Mesendoderm (in vitro differentiated cells): ENCODE data around the gene RRM1.

Experiments used
- DNase-seq: peaks from one replicate; pipeline ENCODE4 v3.0.0; 2013
- H2AK5ac ChIP-seq: 2 replicates; pipeline ENCODE4 v1.6.1; 2013; ENCODE audit warnings: low read length, inconsistent platforms
- H2BK120ac ChIP-seq: 2 replicates; pipeline ENCODE4 v1.6.1; 2013; ENCODE audit warnings: low read depth, mild to moderate bottlenecking, low read length, moderate library complexity, mixed read lengths
- H2BK15ac ChIP-seq: replicated peaks from 2 replicates; pipeline ENCODE4 v1.6.1; 2013; ENCODE audit warnings: low read depth, mild to moderate bottlenecking, moderate library complexity
- H2BK5ac ChIP-seq: 2 replicates; pipeline ENCODE4 v1.6.1; 2013; ENCODE audit warnings: low read length, inconsistent platforms
- H3K18ac ChIP-seq: 2 replicates; pipeline ENCODE4 v1.6.1; 2013; ENCODE audit warnings: mild to moderate bottlenecking, low read length, mixed read lengths
- H3K23ac ChIP-seq: one replicate; pipeline ENCODE4 v1.6.1; 2013; ENCODE audit warnings: low read length
- H3K27ac ChIP-seq: 2 replicates; pipeline ENCODE4 v1.5.1; 2013; ENCODE audit warnings: low read depth, mild to moderate bottlenecking, inconsistent platforms, low read length, moderate library complexity
- H3K27me3 ChIP-seq: 2 replicates; pipeline ENCODE4 v1.6.1; 2013; ENCODE audit warnings: low read length, control low read depth, mild to moderate bottlenecking, inconsistent platforms; ENCODE audit not compliant: insufficient read depth, poor library complexity
- H3K36me3 ChIP-seq: 2 replicates; pipeline ENCODE4 v1.6.1; 2013; ENCODE audit warnings: low read length, inconsistent platforms; ENCODE audit not compliant: control insufficient read depth, insufficient read depth
- H3K4ac ChIP-seq: one replicate; pipeline ENCODE4 v1.6.1; 2013; ENCODE audit warnings: low read depth, mild to moderate bottlenecking, low read length, moderate library complexity
- H3K4me1 ChIP-seq: 2 replicates; pipeline ENCODE4 v1.6.1; 2013; ENCODE audit warnings: low read depth, low read length, inconsistent platforms; ENCODE audit not compliant: control insufficient read depth
- H3K4me2 ChIP-seq: 2 replicates; pipeline ENCODE4 v1.6.1; 2013; ENCODE audit warnings: low read length
- H3K4me3 ChIP-seq: 2 replicates; pipeline ENCODE4 v1.5.1; 2013; ENCODE audit warnings: mild to moderate bottlenecking, low read length
- H3K56ac ChIP-seq: one replicate; pipeline ENCODE4 v1.6.1; 2013; ENCODE audit warnings: low read length
- H3K79me1 ChIP-seq: 2 replicates; pipeline ENCODE4 v1.6.1; 2013; ENCODE audit warnings: low read length, inconsistent platforms
- H3K79me2 ChIP-seq: 2 replicates; pipeline ENCODE4 v1.6.1; 2013; ENCODE audit warnings: mild to moderate bottlenecking, low read length; ENCODE audit not compliant: control insufficient read depth, insufficient read depth
- H3K9ac ChIP-seq: 2 replicates; pipeline ENCODE4 v1.6.1; 2013; ENCODE audit warnings: low read length, inconsistent platforms
- H4K5ac ChIP-seq: one replicate; pipeline ENCODE4 v1.6.1; 2013; ENCODE audit warnings: low read length
- H4K8ac ChIP-seq: one replicate; pipeline ENCODE4 v1.6.1; 2013; ENCODE audit warnings: low read depth, mild to moderate bottlenecking, control low read depth, low read length, moderate library complexity
- WGBS: extraction: QIAGEN DNeasy Blood & Tissue Kit; methylation state at CpG from one replicate; pipeline ENCODE4 v1.1.7; 2013; ENCODE audit warnings: low lambda C conversion rate, missing lambda C conversion rate; ENCODE audit not compliant: insufficient coverage; ENCODE audit errors: extremely low coverage; 5-methylcytosine and 5-hydroxymethylcytosine counted together

The RRM1 gene

DNA sequence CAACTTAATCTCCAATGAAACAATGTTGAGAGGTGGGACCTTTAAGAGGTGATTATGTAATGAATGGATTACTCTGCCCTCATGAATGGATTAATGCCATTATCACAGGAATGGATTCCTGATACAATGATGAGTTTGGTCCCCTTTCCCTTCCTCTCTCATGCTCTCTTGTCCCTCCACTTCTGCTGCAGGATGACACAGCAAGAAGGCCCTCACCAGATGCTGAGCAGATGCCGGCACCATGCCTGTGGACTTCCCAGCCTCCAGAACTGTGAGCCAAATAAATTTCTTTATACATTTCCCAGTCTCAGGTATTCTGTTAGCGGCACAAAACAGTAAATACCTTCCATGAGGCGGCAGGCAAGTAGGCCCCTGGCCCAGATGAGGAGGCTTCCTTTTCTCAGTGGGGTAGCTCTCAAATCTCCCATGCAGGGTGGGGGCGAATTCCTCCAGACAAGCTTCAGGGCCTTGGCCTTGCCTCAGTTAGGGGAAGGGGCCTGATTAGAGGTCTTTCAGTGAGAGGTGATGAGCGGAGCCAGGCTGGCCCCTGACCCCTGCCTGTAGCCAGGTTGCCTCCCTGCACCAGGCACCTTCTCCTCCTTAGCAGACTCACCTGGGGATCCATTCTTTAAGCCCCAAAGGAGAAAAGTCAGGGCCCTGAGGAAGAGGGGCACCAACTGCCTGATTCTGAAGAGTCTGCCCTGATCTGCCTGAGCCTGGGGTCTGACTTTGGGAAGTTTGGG lies 86.0 kb downstream of the RRM1 start:
- no peak for DNase-seq
- Histone ChIP-seq H3K79me2 (no peaks in the 10 kb centered on the region), H2AK5ac (no peak overlapping the region), H3K27ac (no peak overlapping the region), H2BK5ac (no peak overlapping the region), H3K4me3 (no peak overlapping the region), H4K8ac (no peak overlapping the region), H3K23ac (no peak overlapping the region), H3K79me1 (no peaks in the 10 kb centered on the region), H3K27me3 (no peaks in the 10 kb centered on the region), H3K4me1 (no peaks in the 10 kb centered on the region), H2BK120ac (no peak overlapping the region), H3K36me3 (no peaks in the 10 kb centered on the region), H4K5ac (no peak overlapping the region), H3K56ac (no peak overlapping the region), H3K18ac (no peak overlapping the region), H3K9ac (no peak overlapping the region), H3K4ac (no peak overlapping the region), H2BK15ac (no peak overlapping the region), H3K4me2 (no peak overlapping the region)
- WGBS = no CpG with 5 or more reads among the region's 5 CpGs

DNA sequence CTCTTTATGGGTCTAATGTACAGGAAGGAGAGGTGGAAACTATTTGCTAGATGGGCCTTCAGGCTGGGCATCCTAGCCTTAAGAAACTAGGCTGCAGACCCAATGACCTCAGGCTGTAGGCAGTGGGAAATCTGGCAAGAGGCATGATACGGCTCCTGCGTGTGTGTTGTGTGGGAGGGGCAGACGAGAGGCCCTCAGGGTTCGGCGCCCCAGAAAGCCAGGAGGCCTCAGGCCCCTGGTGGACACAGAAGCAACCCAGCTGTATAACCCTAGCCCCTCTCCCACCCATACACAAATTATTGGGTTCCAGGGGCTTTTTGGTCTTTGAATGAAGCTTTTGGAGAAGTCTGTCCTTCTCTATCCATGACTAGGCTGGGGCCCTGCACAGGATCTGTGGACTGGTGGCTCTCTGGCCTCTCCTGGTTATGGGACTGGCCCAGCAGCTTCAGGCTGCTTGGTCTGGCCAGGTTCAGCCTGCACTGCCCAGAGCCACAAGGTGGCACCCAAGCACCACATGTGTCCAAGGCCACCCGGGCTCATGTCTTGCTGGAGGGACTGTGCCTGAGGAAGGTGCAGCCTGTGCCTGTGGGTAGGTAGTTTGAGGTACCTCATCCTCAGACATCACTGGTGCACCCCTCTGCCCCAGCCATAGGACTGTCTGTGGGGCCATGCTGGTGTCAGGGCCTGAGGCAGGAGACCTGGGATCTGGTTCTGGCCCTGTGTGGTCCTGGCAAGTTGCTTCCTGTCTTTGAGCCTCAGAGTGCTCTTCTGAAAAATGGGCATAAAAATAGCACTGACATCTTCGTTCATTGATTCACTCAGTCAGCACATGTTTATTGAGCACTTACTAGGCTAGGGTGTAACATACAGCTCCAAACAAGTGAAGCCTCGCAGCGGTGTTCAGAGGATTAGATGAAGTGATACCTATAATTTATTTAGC lies 87.5 kb downstream of the RRM1 start:
- no peaks in the 10 kb centered on the region for H3K27me3 ChIP-seq
- H3K4me2 ChIP-seq = no peak overlapping the region
- no peak overlapping the region for H2AK5ac ChIP-seq
- no peak overlapping the region for H2BK120ac ChIP-seq
- H3K56ac ChIP-seq = no peak overlapping the region
- no peak overlapping the region for H3K9ac ChIP-seq
- no peak overlapping the region for H2BK15ac ChIP-seq
- no peak overlapping the region for H3K27ac ChIP-seq
- H3K4ac ChIP-seq = no peak overlapping the region
- H3K36me3 ChIP-seq = no peaks in the 10 kb centered on the region
- no peak overlapping the region for H4K8ac ChIP-seq
- H3K79me1 ChIP-seq = no peaks in the 10 kb centered on the region
- H2BK5ac ChIP-seq = no peak overlapping the region
- H3K79me2 ChIP-seq = no peaks in the 10 kb centered on the region
- WGBS = no CpG with 5 or more reads among the region's 9 CpGs
- no peak overlapping the region for H3K23ac ChIP-seq
- H3K4me3 ChIP-seq = no peak overlapping the region
- DNase-seq = peak; percentile 84
- no peak overlapping the region for H3K18ac ChIP-seq
- H4K5ac ChIP-seq = no peak overlapping the region
- H3K4me1 ChIP-seq = no peaks in the 10 kb centered on the region

DNA sequence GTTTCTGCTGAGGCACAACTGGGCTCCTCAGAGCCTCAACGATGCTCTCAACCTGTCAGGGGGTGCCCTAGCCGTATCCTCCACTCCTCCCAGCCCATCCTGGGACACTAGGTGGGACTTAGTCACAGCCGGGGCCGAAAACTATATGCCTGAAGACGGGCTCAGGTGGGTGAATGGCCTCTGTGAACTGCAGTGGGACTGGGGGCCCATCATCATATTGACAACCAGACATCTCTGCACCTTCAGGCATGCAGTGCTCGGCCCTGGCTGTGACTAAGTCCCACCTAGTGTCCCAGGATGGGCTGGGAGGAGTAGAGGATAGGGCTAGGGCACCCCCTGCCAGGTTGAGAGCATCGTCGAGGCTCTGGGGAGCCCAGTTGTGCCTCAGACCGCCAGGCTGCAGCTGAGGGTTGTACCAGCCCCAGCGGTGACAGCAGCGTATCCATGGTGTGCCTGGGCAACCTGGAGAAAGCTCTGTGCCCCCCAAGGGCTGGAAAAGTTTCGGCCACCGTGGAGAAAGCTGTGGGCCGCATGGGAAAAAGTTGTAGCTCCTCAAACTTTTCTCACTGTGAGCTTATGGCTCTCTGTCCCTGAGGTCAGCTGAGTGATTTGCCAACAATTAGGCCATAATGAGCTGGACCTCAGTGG lies 88.9 kb downstream of the RRM1 start:
- WGBS = no CpG with 5 or more reads among the region's 14 CpGs
- H4K8ac ChIP-seq = no peak overlapping the region

DNA sequence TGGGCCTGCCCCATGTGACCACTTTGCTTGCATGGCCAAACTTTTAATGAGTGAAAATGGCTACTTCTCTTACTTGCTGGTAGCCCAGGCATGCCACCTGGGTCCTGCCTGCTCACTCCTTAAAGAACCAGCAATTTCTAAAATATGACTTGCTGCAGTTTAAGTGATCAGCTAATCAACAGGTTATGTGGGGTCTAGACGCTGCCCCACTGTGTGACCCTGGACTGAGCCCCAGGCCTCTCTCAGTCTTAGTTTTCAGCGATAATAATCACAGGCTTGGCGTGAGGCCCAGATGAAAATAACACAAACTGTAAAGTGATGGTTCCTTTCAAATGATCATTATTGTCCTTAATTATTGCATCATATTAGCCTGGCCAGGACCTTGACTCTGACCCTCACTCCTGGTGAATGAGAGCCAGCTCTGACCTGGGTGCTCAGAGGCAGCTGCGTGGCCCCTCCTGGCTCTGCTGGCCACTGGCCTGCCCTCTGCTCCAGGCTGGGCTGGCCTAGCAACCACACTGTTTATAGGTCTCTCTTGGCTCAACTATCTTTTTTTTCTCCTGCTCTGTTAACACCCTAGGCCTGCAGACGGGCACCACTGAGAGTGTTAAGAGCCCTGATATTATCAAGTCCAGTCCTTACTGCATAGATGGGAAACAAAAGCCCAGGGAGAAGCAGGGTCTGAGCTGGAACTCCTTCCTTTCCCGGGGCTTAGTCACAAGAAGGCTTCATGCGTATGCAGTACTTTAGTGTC lies 89.7 kb downstream of the RRM1 start:
- no peak overlapping the region for H2BK5ac ChIP-seq
- H2AK5ac ChIP-seq = no peak overlapping the region
- H3K79me1 ChIP-seq = no peaks in the 10 kb centered on the region
- WGBS = no CpG with 5 or more reads among the region's 7 CpGs
- H3K27me3 ChIP-seq = no peaks in the 10 kb centered on the region
- no peak overlapping the region for H3K23ac ChIP-seq
- peak; percentile 53 for DNase-seq
- no peak overlapping the region for H4K8ac ChIP-seq
- H3K4me3 ChIP-seq = no peak overlapping the region
- H2BK120ac ChIP-seq = no peak overlapping the region
- H3K4me2 ChIP-seq = no peak overlapping the region
- H2BK15ac ChIP-seq = no peak overlapping the region
- no peak overlapping the region for H4K5ac ChIP-seq
- no peak overlapping the region for H3K4ac ChIP-seq
- H3K4me1 ChIP-seq = no peaks in the 10 kb centered on the region
- no peaks in the 10 kb centered on the region for H3K79me2 ChIP-seq
- H3K56ac ChIP-seq = no peak overlapping the region
- H3K18ac ChIP-seq = no peak overlapping the region
- no peak overlapping the region for H3K9ac ChIP-seq
- H3K27ac ChIP-seq = no peak overlapping the region
- H3K36me3 ChIP-seq = no peaks in the 10 kb centered on the region

More for the DNA sequence above, 88.9 kb downstream of the RRM1 start:
- H3K56ac ChIP-seq = no peak overlapping the region
- H2BK5ac ChIP-seq = no peak overlapping the region
- no peak overlapping the region for H3K4me2 ChIP-seq
- no peak overlapping the region for H2AK5ac ChIP-seq
- H3K23ac ChIP-seq = no peak overlapping the region
- H3K27me3 ChIP-seq = no peaks in the 10 kb centered on the region
- no peak overlapping the region for H3K4ac ChIP-seq
- H2BK120ac ChIP-seq = no peak overlapping the region
- H4K5ac ChIP-seq = no peak overlapping the region
- no peaks in the 10 kb centered on the region for H3K36me3 ChIP-seq
- H3K79me2 ChIP-seq = no peaks in the 10 kb centered on the region
- H3K4me1 ChIP-seq = no peaks in the 10 kb centered on the region
- DNase-seq = no peak
- H3K79me1 ChIP-seq = no peaks in the 10 kb centered on the region
- no peak overlapping the region for H3K9ac ChIP-seq
- H3K18ac ChIP-seq = no peak overlapping the region
- no peak overlapping the region for H2BK15ac ChIP-seq
- H3K4me3 ChIP-seq = no peak overlapping the region
- H3K27ac ChIP-seq = no peak overlapping the region

DNA sequence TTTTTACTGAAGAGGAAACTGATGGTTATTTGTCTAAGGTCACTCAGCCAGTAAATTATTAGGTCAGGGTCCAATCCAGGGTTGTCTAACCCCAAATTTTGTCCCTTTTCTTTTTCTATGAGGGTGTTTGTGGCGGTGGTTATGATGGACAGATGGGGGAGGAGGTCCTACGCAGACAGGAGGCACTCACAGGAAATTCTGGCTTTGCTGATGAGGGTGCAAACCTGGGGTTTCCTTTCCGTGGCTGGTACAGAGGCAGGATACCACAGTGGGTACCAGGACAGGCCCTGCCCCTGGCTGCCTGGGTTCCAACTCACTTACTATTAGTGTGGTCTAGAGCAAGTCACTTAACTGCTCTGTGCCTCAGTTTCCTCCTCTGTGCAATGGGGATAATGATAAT lies 91.0 kb downstream of the RRM1 start:
- Histone ChIP-seq H3K4ac (no peak overlapping the region), H2BK5ac (no peak overlapping the region), H3K4me2 (no peak overlapping the region), H3K4me3 (no peak overlapping the region), H3K27ac (no peak overlapping the region), H2BK15ac (no peak overlapping the region), H3K4me1 (no peaks in the 10 kb centered on the region), H3K18ac (no peak overlapping the region), H3K56ac (no peak overlapping the region), H2AK5ac (no peak overlapping the region), H4K8ac (no peak overlapping the region), H3K79me1 (no peaks in the 10 kb centered on the region), H4K5ac (no peak overlapping the region), H3K79me2 (no peaks in the 10 kb centered on the region), H3K9ac (no peak overlapping the region), H3K36me3 (no peaks in the 10 kb centered on the region), H3K27me3 (no peaks in the 10 kb centered on the region), H2BK120ac (no peak overlapping the region), H3K23ac (no peak overlapping the region)
- no CpG with 5 or more reads among the region's 3 CpGs for WGBS
- no peak for DNase-seq
